ENCODE results near the gene RNF133. TPM values are rescaled to one million over a fixed set of nuclear protein-coding genes. Genes with fewer than 3 reads are reported as not detected.

RNF133 gene
- total and polyA plus RNA-seq, 2 experiments from 2014 or later: not detected

DNA sequence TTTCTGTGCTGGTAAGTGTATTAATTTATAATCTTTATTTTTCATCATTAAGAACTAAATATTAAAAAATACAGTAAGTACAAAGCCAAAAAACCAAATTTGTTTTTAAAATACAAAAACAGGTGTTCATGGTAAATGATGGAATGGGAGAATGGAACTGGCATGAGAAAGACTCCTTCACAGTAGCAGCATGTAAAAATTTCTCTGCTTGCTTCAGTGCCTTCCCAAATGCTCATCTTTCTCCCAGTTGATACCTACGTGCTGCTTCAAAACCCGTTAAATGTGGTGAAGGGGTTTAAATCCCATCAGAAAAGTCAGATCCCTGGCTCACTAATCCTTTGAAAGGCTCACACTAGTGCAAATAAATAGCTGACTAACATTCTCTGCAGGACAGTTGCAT lies 4.2 kb downstream of the RNF133 start:
- Histone ChIP-seq H4K20me1 (ENCODE audit: insufficient read depth) (no peaks in the 10 kb centered on the region), H2AFZ (no peak overlapping the region), H3K9ac (no peak overlapping the region), H3K27ac (no peak overlapping the region), H3K4me1 (ENCODE audit: insufficient read depth) (no peaks in the 10 kb centered on the region), H3K4me2 (ENCODE audit: unreplicated experiment) (no peak overlapping the region), H3F3A (ENCODE audit: insufficient read depth) (no peaks in the 10 kb centered on the region), H3K79me2 (ENCODE audit: insufficient read depth) (no peaks in the 10 kb centered on the region), H3K9me3 (ENCODE audit: low read depth) (no peaks in the 10 kb centered on the region), H3K36me3 (ENCODE audit: low read depth) (no peaks in the 10 kb centered on the region), H3K9me2 (ENCODE audit: insufficient read depth) (no peaks in the 10 kb centered on the region), H3K27me3 (replicated peaks; ENCODE audit: insufficient read depth) (no peaks in the 10 kb centered on the region), H3K4me3 (no peak overlapping the region)
- in situ Hi-C loops (cut with MboI): no loop called here
- WGBS, 2 experiments (ENCODE audit: low coverage in 1 of 2, low lambda C conversion rate in 2 of 2, missing lambda C conversion rate in 2 of 2): 29 to 40% methylated on average over 2 of the region's 2 CpGs
- no peak for TF ChIP-seq EZH2 (IDR thresholded peaks at IDR 0.05; ENCODE audit: insufficient read depth, poor library complexity, severe bottlenecking)
- DNase-seq: no peak

DNA sequence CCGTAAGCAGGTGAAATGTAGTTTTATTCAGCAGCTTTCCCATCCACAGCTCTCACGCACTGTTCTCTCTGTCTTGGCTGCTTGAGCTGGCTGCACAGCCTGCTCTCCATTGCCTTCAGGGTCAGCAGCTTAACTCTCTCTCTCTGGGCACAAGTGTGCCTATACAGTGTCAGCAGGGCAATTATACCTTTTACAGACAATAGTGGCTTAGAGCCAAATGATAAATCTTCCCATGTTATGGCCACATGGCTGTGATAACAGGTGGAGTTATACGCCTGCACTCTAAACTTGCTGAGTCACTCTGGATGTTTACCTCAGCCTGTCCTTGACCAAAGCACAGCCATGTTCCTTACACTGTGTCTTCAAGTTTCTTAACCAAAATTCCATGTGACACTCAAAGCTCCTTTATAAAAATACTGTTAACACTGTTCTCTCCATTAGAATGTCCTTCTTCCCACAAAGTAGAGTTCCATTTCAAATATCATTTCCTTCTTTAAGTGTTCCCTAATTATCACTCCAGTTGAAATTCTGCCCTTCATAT lies 6.1 kb downstream of the RNF133 start:
- H3K4me3 ChIP-seq: no peak overlapping the region
- no peaks in the 10 kb centered on the region for H3F3A ChIP-seq (ENCODE audit: insufficient read depth)
- no peaks in the 10 kb centered on the region for H3K9me3 ChIP-seq (ENCODE audit: low read depth)
- no peaks in the 10 kb centered on the region for H3K36me3 ChIP-seq (ENCODE audit: low read depth)
- H2AFZ ChIP-seq: no peak overlapping the region
- H3K27ac ChIP-seq: no peak overlapping the region
- 49 to 60% methylated on average over 3 of the region's 3 CpGs for WGBS, 2 experiments (ENCODE audit: low coverage in 1 of 2, low lambda C conversion rate in 2 of 2, missing lambda C conversion rate in 2 of 2)
- in situ Hi-C loops (cut with MboI): no loop called here
- no peaks in the 10 kb centered on the region for H3K79me2 ChIP-seq (ENCODE audit: insufficient read depth)
- no peak for DNase-seq
- no peak for TF ChIP-seq EZH2phosphoT487 (IDR thresholded peaks at IDR 0.05; ENCODE audit: insufficient read depth, low read depth)
- no peak for TF ChIP-seq EZH2 (IDR thresholded peaks at IDR 0.05; ENCODE audit: insufficient read depth, poor library complexity, severe bottlenecking)
- no peak overlapping the region for H3K4me2 ChIP-seq (ENCODE audit: unreplicated experiment)
- H3K9me2 ChIP-seq (ENCODE audit: insufficient read depth): no peaks in the 10 kb centered on the region
- H3K27me3 ChIP-seq (replicated peaks; ENCODE audit: insufficient read depth): no peaks in the 10 kb centered on the region
- no peak overlapping the region for H3K9ac ChIP-seq
- no peaks in the 10 kb centered on the region for H4K20me1 ChIP-seq (ENCODE audit: insufficient read depth)
- no peaks in the 10 kb centered on the region for H3K4me1 ChIP-seq (ENCODE audit: insufficient read depth)

DNA sequence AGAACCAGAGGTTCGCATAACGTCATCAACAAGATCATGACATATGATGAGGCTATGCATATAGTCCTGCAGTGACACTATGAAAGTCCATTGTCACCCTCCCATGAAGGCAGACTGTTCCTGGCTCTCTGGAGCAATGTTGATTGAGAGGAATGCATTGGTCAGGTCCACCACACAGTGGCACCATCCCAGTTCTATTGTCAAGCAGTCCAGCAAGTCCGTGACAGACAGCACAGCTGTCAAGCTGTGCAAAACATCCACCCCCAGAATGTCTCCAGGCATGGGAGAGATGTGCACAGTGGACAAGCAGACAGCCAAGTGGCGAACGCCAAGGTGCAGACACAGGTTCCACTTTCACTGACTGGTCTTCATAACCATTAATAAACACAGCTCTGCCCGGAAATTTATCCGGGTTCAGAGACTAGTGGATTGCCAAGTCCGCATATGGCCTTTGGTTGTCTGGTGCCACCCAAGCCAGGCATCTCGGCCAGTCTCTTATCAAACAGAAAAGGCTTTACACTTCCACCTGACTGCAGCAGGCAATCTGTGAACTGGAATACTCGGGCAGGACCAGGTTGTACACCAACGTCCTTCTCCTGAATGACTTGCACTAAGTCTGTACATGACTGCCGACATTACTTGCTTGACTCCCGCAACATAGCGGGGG lies 7.2 kb downstream of the RNF133 start:
- H3K79me2 ChIP-seq (ENCODE audit: insufficient read depth): no peaks in the 10 kb centered on the region
- H3K4me2 ChIP-seq (ENCODE audit: unreplicated experiment): no peak overlapping the region
- 61 to 66% methylated on average over 14 of the region's 14 CpGs for WGBS, 2 experiments (ENCODE audit: low coverage in 1 of 2, low lambda C conversion rate in 2 of 2, missing lambda C conversion rate in 2 of 2)
- no peaks in the 10 kb centered on the region for H3K4me1 ChIP-seq (ENCODE audit: insufficient read depth)
- no peaks in the 10 kb centered on the region for H3K36me3 ChIP-seq (ENCODE audit: low read depth)
- no peak for TF ChIP-seq EZH2phosphoT487 (IDR thresholded peaks at IDR 0.05; ENCODE audit: insufficient read depth, low read depth)
- no peak for TF ChIP-seq EZH2 (IDR thresholded peaks at IDR 0.05; ENCODE audit: insufficient read depth, poor library complexity, severe bottlenecking)
- in situ Hi-C loops (cut with MboI): no loop called here
- DNase-seq: no peak
- no peak overlapping the region for H3K27ac ChIP-seq
- no peaks in the 10 kb centered on the region for H3F3A ChIP-seq (ENCODE audit: insufficient read depth)
- no peak overlapping the region for H3K4me3 ChIP-seq
- no peaks in the 10 kb centered on the region for H4K20me1 ChIP-seq (ENCODE audit: insufficient read depth)
- H3K9ac ChIP-seq: no peak overlapping the region
- H3K9me2 ChIP-seq (ENCODE audit: insufficient read depth): no peaks in the 10 kb centered on the region
- no peak overlapping the region for H2AFZ ChIP-seq
- no peaks in the 10 kb centered on the region for H3K27me3 ChIP-seq (replicated peaks; ENCODE audit: insufficient read depth)
- H3K9me3 ChIP-seq (ENCODE audit: low read depth): no peaks in the 10 kb centered on the region

DNA sequence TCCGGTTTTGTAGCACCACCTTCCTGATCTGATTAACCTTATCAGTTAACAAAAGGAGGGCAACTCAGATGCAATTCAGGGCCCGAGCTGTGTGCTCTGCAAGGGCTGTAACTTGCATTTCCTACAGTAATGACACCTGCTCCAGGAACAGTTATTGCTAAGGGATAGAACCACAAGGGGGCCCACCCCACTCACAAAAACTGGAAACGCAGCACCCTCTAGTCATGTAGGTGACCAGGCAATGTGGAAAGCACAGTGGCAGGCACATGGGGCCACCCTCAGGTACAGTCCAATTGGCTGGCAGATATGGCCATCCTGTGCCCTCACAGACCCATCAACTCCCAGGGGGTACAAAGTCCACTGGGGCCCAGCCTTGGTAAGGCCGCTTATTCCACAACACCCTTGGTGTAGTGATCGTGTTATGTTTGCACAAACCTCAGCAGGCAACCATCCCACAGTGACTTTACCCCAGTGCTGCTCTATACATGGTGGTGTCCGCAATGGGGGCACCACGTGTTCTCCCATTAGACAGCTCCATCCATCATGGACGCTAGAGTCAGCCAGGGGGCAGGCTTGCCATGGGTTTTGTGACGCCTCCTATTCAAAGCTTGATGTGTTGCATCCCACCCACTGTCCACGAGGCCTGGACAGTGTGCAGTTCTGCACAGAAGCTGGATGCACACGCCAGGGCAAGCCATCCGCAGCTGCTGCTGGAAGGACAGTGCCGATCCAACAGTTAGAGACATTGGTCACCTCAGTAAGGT lies 9.4 kb downstream of the RNF133 start:
- no peaks in the 10 kb centered on the region for H3F3A ChIP-seq (ENCODE audit: insufficient read depth)
- no peaks in the 10 kb centered on the region for H3K9me3 ChIP-seq (ENCODE audit: low read depth)
- 54 to 64% methylated on average over 13 of the region's 13 CpGs for WGBS, 2 experiments (ENCODE audit: low coverage in 1 of 2, low lambda C conversion rate in 2 of 2, missing lambda C conversion rate in 2 of 2)
- H3K9me2 ChIP-seq (ENCODE audit: insufficient read depth): no peaks in the 10 kb centered on the region
- H3K79me2 ChIP-seq (ENCODE audit: insufficient read depth): no peaks in the 10 kb centered on the region
- no peak overlapping the region for H2AFZ ChIP-seq
- H4K20me1 ChIP-seq (ENCODE audit: insufficient read depth): no peaks in the 10 kb centered on the region
- DNase-seq: no peak
- no peaks in the 10 kb centered on the region for H3K4me1 ChIP-seq (ENCODE audit: insufficient read depth)
- no peak overlapping the region for H3K27ac ChIP-seq
- no peak overlapping the region for H3K4me2 ChIP-seq (ENCODE audit: unreplicated experiment)
- no peak for TF ChIP-seq EZH2 (IDR thresholded peaks at IDR 0.05; ENCODE audit: insufficient read depth, poor library complexity, severe bottlenecking)
- no peak overlapping the region for H3K9ac ChIP-seq
- H3K27me3 ChIP-seq (replicated peaks; ENCODE audit: insufficient read depth): no peaks in the 10 kb centered on the region
- no peak overlapping the region for H3K4me3 ChIP-seq
- H3K36me3 ChIP-seq (ENCODE audit: low read depth): no peaks in the 10 kb centered on the region
- in situ Hi-C loops (cut with MboI): no loop called here
